Activated CD4-positive, CD25-positive, alpha-beta regulatory T cell treated with anti-CD3 and anti-CD28 coated beads, Interleukin-2, amount 50 U/mL, for 72 hours (primary cell): Measurements from ENCODE around the gene TSEN34.
"Not testable (repeated sequence)": the region's sequence is repeated elsewhere in the genome, so short reads cannot be mapped to it uniquely, and the experiment has no call there.

ENCODE experiments used
- DNase-seq: peaks from one replicate; pipeline ENCODE4 v3.0.0; 2021

Gene TSEN34

DNA sequence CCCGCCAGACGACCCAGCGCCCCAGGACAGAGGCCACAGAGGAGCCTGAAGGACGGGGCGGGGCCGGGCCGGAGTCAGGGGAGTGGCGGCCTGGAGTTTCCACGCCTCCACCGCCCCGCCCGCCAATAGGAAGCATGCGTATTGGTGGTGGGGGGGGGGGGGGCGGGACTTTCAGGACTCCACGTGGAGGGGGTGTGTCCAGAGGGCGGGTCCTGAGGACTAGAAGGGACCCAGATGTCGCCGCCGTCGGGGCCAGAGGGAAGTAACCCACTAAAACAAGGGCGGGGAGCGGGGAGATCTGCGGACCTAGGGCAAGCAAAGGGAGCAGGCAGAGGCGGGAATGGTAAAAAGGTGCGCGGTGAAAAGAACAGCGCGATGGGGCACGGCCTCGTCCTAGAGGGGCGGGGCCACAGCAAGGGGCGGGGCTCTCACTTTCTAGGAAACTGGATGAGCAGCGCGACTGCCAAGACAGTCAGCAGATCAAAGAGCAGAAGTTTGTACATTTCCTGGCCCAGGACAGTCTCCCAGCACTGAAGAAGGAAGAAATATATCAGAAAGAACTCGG, 28.8 kb upstream of the TSEN34 start:
- peak; percentile 80 for DNase-seq

DNA sequence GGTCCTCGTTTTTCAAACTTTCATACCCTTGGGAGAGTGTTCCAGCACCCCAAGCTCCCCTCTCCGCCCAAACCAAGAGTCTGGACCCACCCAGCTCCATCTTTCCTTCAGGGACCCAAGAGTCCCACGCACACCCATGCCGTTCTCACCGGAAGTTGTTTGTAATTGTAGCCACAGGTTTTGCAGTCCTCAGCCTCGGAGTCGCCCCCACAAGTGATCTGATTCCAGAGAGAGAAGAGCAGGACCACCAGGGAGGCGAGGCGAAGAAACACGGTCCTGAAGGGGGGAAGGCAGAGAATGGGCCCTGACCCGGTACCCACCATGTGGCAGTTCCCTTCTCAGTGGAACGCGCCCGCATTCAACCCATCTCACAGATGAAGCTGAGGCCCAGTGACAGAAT, 28.2 kb upstream of the TSEN34 start:
- DNase-seq, result no peak

DNA sequence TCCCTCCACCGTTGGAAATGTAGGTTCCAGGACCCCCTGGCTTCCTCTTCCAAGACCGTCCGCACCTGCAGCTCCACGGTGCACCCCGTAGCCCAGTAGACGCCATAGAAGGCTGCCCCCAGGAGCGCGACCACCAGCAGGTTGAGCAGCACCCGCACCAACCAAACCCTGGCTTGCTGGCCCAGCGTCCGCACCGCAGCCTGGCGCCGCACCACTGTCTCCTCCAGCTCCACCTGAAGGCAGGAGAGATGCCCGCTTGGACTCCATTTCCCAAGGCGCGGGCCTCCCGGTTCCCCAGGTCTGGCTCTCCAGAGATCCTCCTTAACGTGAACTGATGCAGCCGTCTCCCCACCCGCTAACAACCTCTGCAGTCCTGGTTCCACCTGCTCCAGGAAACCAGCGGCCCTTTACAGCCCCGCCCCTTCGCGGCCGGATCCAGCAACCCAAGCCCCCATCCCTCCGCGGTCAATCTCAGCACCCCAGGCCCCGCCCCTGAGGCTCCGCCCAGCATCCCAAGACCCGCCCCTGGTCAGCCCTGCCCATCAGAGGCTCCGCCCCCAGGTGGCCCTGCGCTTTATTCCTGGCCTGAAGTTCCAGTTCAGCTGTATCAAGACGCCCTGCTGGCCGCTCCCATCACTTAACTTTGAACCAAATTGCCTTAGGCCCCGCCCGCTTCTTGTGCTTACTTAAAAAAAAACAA, 26.6 kb upstream of the TSEN34 start:
- DNase-seq, result peak; percentile 64

DNA sequence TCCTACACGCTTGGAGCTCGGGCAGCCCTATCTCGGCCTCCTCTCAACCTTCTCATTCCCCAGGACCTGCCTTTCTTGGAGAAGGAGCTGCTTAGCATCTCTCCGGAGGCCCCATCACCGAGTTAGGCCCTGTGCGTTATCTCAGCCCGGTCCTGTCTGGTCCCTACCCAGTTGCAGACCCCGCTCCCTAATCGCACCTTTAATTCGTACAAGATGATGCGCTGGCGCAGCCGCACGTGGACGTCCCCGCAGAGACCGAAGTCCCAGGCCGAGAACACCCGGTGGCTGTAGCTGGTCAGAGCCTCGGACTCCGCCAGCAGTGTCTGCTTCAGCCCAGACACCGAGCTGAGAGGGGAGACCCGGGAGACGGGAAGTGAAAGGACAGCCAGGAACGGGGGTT, 25.9 kb upstream of the TSEN34 start:
- no peak for DNase-seq

DNA sequence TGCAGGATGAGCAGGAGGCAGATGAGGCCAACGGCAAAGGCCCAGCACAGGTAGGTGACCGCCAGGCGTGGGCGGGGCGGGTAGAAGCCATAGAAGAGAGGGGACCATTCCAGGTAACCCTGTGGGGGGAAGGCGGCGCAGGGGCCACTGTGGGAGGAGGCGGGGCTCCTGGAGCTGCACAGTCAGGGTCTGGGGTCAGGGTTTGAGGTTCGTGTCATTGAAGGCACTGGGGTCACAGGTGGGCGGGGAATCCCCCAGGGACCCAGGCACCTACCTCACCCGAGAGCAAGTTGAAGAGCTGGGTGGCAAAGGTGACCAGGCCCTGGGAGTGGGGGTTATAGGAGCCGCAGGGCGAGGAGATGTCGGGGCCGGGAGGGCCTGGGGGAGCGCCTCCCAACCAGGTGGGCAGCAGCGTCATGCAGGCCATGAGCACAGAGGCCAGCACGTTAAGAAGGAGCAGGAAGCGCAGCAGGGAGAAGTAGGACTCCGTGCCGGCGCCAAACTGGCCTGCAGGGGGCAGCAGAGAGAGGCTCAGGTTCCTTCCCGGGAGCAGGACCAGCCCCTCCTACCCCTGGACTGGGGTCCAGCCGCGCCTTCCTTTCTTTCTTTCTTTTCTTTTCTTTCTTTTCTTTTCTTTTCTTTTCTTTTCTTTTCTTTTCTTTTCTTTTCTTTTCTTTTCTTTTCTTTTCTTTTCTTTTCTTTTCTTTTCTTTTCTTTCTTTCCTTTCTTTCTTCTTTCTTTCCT, 22.8 kb upstream of the TSEN34 start:
- DNase-seq, result peak; percentile 95

DNA sequence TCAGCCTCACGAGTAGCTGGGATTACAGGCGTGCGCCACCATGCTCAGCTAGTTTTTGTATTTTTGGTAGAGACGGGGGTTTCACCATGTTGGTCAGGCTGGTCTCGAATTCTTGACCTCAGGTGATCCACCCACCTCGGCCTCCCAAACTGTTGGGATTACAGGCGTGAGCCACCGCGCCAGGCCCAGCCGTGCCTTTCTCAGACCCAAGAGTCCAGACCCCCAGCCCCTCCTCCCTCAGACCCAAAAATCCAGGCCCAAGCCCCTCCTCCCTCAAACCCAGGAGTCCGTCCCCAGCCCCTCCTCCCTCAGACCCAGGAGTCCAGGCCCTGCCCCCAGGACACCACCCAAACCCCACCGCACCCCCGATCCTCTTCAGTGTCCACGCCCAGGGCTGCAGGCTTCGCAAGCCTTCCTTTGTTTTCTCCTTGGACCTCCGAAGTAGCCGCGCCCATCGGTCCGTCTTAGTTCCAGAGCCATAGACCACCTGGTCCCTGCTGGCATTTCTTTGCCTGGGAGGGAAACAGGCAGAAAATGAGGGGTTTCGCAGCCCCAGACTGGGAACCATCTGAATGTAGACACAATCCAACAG, 21.9 kb upstream of the TSEN34 start:
- DNase-seq, result no peak

DNA sequence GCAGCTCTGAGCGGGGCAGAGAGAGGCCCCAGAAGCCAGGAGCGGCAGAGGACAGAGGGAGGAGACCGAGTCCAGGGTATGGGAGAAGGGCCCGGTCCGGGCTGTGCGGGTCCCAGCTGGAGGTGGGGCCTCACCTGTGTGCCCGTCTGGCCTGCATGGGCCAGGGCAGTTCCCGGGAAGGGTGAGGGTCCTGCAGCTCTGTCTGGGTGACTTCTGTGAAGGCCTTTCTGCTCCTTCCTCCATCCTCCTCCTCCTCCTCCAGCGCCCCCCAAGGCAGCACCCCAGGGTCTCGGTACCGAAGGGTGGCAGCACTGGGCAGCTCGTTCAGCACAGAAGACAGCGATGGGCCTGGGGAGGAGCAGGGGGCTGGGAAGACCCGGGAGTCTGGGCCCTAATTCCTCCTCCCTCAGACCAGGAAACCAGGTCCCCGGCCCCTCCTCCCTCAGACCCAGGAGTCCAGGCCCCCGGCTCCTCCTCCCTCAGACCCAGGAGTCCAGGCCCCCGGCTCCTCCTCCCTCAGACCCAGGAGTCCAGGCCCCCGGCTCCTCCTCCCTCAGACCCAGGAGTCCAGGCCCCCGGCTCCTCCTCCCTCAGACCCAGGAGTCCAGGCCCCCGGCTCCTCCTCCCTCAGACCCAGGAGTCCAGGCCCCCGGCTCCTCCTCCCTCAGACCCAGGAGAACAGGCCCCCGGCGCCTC, 19.2 kb upstream of the TSEN34 start:
- DNase-seq, result not testable (repeated sequence)

DNA sequence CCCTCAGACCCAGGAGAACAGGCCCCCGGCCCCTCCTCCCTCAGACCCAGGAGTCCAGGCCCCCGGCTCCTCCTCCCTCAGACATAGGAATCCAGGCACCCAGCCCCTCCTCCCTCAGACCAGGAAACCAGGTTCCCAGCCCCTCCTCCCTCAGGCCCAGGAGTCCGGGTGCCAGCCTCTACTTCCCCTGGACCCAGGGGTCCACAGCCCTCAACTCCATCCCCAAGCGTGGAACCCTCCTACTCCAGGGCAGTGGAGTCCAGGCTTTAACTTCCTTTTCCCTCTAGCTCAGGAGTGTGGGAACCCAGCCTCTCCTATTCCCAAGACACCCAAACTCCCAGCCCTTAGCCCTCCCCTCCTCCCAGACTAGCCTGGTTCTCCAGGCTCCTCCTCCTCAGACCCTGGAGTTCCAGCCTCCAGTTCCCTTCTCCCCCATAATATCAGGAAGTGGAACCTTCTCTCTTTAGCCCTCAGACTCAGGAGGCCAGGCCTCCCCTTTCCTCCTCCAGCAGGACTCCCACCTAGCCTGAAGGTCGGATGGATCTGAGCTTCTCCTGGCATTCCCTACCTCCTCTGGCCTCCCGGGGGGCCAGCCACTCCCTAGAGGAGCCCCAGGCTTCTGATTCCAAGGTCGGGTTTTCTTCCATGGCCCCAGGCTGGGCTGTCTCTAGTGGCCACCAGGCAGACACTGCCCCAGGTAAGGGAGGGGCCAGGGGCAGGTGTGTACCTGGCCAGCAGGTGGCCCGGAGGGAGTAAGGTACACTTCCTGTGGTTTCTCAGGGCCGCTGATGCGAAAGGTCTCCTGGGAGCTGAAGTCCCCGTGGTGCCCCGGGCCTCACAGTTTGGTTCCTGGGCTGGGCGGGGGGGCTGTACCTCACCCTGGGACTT, 18.4 kb upstream of the TSEN34 start, which contains the start of gene TMC4:
Gene TMC4, minus strand, starts transcription at position 690 of the 888 bp plus-strand sequence. Its CDS starts 43 bp downstream, at position 647.
- no peak for DNase-seq

DNA sequence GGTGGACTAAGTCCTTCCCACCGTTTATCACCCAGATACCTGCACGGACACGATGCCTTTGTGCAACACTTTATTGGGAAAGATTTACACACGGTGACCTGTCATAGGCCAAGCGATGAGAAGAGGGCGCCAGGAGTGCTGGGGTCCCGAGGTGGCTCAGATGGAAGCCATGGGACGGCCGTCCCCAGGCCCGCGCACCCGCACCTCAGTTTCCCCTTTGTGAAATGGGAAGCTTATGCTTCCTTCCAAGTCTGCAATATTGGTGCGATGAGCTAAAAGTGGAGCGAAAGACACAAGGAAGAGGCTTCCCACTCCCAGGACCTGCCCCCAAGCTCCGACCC, 17.8 kb upstream of the TSEN34 start:
- no peak for DNase-seq

DNA sequence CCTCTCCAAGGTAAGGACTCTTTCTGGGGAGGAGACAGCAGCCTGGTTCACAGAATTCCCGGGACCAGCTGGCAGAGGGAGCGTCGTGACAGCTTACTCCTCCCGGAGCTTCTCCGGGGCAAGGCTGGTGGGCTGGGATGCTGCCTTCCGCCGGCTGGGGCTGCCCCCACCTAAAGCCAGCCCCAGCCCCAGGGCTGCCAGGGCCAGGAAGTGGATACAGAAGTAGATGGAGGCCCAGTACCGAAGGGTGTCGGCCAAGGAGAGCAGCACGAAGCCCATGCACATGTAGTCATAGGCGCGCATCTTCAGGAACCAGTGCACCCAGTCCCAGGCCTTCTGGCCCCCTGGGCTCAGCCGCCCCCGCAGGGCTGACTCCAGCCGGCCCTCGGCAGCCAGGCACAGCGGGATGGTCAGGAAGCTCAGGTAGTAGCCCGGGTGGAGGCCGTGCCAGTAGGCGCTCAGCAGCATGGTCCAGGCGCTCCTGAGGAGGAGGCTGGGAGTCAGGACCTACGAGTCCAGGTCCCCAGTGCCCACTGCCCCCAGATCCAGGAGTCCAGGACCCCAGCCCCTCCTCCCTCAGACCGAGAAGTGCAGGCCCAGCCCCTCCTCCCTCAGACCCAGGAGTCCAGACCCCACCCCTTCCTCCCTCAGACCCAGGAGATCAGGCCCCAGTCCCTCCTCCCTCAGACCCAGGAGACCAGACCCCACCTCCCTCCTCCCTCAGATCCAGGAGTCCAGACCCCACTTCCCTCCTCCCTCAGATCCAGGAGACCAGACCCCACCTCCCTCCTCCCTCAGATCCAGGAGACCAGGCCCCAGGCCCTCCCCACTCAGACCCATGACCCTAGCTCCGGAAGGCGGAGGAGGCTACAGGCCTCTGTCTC, 16.9 kb upstream of the TSEN34 start:
- no peak for DNase-seq

DNA sequence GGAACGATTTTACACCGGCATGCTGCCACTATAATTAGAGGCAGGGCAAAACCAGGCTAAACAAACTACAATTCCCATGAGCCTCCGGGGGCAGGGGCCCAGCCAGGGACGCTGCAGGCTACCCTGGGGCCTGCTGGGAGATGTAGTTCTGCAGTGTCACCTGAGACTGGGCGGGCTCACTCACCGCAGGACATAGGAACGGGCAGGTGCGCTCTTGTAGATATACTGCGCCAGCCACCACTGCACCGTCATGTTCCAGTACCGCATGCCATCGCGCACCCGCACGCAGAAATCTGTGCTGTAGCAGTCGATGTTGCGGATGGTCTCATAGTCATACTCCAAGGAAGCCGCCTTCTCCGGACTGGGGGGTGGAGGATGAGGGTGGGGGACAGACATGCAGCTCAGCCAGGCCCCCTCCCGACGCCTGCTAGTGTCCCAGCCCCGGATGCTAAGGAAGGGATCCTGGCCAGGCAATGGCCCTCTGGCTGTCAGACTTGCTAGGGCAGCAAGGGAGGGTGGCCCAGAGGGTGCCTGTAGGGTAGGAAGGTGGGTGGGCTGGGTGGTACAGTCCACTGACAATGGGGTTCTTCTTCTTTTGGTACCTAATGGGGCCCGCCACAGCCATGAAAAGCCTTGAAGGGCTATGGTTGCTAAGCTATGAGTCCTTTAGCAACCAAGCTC, 12.4 kb upstream of the TSEN34 start:
- no peak for DNase-seq

DNA sequence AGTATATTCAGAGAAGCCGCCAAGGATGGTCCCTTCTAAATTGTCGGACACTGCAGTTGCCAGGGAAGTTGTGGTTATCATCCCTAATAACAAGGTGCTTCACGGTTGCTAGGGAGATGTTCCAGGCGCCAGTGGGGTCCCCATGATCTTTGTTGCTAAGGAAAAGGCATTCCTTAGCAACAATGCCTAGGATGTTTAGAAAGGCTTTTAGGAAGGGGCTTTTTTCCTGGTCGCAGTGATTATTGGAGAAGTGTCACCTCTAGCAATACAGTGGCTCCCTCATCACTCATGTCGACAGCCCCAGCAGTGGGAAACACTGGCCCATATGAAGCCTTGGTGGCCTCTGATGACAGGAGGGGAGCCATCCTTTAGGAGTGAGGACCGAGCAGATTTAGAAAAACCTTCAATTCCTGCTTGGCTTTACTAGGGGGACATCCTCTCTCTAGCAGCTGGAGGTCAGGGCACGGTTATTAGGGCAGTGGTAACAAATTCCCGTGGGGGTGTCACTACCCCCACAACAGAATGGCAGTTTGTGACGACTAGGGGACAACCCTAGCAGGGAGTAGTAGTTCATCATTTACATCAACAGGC, 11.8 kb upstream of the TSEN34 start:
- no peak for DNase-seq

DNA sequence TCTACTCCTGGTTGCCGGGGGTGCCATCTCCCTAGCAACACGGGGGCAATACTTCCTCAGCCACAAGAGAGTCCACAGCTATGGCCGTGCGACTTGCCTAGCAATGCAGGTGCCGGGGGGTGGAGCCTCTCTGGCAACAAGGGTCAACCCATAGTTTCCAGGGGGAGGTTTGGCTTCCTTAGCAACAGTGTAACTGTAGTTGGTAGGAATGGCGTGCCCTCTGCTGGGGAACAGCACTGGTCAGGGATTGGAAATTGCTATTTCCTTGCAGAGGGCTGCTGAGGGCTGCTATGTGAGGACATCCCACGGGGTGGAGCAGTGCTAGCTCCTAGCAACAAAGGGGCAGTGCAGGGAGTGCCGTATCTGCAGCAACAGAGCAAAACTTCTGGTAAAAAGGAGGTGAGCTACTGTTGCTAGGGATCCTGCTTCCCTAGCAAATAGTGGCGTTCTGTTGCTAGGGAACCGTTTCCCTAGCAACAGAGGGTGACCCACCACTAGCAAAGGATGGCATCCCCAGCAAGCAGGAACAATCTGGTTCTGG, 11.1 kb upstream of the TSEN34 start:
- no peak for DNase-seq

DNA sequence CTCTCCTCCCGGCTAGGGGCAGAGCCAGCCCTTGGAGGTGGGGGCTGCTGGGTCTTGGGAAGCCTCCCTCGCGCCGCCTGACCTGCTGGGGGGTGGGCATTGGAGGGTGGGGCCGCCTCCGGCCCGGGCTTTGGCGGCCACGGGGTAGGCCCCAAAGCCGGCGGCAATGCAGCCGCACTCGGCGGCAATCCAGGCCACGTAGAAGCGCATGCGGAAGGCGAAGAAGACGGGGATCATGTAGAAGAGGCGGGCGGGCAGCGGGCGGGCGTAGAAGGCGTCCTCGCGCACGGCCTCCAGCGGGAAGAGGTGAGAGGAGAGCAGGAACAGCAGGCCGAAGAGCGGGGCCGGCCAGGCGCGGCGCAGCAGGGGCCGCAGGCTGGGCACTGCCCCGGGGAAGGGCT, 10.4 kb upstream of the TSEN34 start:
- no peak for DNase-seq

DNA sequence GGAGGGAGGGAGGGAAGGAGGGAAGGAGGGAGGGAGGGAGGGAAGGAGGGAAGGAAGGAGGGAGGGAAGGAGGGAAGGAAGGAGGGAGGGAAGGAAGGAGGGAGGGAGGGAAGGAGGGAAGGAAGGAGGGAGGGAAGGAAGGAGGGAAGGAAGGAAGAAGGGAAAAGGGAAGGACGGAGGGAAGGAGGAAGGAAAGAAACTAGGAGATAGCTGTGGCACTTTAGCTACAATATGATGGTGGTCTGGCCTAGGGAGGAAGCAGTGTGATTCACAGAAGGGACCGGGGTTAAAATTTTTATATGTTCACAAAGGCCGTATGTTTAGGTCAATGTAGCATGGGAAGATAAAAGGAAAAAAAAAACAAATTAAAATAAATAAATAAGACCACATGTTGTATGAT, 9.2 kb upstream of the TSEN34 start:
- DNase-seq, result not testable (repeated sequence)

DNA sequence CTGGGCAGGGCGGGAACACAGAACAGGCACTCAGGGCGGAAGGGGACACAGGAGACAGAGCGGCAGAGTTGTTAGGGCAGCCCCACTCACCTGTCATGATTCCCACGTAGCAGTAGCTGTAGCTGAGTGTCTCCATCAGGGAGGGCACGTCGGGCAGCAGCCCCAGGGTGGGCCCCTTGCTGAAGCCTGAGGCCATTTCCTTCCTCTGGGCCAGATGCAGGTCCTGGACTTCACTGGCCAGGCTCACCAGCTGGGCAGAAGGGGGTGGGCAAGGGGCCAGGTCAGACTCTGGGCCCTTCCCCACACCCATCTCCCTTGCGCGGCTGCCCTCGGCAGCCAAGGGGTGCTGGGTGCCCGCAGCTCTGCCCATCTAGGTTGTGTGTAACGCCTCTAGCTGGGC, 7.7 kb upstream of the TSEN34 start:
- no peak for DNase-seq

DNA sequence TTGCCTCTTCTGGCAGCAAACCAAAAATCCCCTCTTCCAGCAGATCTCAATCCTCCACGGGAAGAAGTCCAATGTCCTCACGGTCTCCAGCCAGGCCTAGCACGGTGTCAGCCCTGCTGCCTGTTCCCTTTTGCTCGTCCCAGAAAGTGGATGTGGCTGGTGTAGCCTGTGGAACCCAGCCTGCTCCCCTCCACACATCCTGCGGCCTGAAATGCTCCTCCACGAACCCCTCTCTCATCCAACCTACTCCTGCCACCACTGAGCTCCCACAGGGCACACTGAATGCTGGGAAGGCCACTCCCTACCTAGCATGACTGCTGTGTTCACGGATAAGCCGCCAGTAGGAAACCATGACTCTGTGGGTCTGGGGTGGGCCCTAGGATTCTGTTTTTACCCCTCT, 4.8 kb upstream of the TSEN34 start:
- no peak for DNase-seq

DNA sequence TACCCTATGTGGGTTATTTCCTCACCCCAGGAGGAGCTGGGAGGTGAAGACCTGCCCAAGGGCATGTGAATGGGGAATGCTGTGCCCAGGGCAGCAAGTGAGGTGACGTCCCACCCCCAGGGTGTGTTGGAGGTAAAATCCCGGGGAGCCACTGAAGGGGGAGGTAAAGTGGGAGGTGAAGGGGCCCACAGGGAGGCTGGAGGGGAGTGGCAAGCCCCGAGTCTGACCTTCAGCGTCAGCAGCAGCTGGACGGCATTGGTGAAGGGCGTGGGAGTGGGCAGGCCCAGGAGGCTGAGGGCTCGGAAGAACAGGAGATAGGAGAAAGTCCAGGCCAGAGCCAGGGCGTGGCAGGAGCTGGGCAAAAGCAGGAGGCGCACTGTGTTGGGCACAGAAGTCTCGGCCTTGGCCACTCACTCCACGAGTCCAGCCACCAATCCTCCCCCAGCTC, 4.2 kb upstream of the TSEN34 start:
- no peak for DNase-seq

DNA sequence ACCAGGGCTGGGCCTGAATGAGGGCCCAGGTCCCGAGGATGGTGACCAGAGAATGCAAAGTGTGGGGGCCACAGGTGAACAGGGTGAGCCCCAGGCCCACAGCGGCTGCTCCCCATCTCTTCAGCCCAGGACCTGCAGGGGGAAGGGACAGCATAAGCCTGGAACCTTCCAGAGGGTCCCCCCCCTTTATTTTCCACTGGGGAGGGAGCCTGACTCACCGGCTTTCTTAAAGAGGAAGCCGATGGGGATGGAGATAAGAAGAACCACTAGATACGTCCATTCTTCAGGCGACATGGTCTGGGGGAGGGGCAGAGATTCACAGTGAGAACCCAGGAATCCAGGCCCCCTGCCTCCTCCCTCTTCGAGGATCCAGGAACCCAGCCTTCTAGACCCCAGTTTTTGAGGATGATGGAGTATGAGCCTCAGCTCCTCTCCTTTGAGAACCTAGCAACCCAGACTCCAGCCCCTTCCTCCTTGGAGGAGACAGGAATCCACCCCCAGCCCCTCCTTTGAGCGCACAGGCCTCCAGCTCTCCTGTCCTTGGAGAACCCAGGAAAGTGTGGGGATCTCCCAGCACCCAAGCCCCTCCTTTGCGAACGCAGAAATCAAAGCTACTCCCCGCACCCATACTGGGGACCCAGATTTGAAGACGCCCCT, 2.8 kb upstream of the TSEN34 start:
- DNase-seq, result peak; percentile 53
